Inflammatory macrophage treated with lipopolysaccharide for 1 hour (primary cell): Measurements from ENCODE around the gene XPO1.
"Not testable (repeated sequence)": the region's sequence is repeated elsewhere in the genome, so short reads cannot be mapped to it uniquely, and the experiment has no call there.

Experiments used
- DNase-seq, 2 donors: peaks; one replicate each; pipeline ENCODE4 v3.0.0-alpha.2; 2020 to 2022

XPO1 gene, protein sequence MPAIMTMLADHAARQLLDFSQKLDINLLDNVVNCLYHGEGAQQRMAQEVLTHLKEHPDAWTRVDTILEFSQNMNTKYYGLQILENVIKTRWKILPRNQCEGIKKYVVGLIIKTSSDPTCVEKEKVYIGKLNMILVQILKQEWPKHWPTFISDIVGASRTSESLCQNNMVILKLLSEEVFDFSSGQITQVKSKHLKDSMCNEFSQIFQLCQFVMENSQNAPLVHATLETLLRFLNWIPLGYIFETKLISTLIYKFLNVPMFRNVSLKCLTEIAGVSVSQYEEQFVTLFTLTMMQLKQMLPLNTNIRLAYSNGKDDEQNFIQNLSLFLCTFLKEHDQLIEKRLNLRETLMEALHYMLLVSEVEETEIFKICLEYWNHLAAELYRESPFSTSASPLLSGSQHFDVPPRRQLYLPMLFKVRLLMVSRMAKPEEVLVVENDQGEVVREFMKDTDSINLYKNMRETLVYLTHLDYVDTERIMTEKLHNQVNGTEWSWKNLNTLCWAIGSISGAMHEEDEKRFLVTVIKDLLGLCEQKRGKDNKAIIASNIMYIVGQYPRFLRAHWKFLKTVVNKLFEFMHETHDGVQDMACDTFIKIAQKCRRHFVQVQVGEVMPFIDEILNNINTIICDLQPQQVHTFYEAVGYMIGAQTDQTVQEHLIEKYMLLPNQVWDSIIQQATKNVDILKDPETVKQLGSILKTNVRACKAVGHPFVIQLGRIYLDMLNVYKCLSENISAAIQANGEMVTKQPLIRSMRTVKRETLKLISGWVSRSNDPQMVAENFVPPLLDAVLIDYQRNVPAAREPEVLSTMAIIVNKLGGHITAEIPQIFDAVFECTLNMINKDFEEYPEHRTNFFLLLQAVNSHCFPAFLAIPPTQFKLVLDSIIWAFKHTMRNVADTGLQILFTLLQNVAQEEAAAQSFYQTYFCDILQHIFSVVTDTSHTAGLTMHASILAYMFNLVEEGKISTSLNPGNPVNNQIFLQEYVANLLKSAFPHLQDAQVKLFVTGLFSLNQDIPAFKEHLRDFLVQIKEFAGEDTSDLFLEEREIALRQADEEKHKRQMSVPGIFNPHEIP (N-terminal part only)

DNA sequence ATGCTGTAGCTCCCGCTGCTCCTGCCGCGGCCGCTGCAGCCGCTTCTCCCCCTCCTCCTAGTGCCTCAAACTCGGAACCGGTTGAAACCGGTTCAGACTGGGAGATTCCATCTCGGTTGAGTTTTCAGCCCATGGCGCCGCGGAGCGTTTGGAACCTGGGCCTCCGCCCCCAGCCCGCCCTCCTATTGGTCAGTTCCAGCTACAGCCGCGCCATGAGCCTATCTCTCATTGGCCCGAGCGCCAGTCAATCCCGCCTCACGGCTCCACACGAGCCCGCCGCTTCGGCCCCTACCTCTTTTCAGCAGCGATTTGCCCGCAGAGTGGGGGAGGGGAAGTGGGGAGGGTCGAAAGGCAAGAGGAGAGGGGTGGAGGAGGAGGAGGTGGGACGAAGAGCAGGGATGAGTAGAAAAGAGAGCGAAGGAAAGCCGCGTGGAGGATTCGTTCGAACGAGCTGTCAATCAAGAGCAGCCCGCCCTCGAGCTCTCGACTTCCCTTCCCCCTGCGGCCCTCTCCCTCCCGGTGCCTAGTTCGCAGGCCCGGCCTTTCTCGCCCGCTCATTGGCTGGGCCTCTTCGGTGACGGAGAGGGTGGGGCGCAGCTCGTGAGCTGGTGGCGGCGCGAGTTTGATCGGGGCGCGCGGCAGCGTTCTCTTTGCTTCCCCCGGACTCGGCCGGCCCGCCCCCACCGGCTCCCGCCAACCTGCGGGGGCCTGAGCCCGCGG is at the start of gene XPO1:
XPO1 (minus strand) TSS at position 157 of the 720 bp plus-strand sequence. CDS start 4,459 bp downstream, outside the sequence.
- peak; percentile 98 for DNase-seq

DNA sequence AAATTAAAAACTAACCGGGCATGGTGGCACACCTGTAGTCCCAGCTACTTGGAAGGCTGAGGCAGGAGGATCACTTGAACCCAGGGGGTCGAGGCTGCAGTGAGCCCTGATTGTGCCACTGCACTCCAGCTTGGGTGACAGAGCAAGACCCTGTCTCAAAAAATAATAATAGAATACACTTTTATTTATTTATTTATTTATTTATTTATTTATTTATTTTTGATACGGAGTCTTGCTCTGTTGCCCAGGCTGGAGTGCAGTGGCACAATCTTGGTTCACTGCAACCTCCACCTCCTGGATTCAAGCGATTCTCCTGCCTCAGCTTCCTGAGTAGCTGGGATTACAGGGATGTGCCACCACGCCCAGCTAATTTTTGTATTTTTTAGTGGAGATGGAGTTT is 48.8 kb upstream of the XPO1 start:
- not testable (repeated sequence) for DNase-seq

DNA sequence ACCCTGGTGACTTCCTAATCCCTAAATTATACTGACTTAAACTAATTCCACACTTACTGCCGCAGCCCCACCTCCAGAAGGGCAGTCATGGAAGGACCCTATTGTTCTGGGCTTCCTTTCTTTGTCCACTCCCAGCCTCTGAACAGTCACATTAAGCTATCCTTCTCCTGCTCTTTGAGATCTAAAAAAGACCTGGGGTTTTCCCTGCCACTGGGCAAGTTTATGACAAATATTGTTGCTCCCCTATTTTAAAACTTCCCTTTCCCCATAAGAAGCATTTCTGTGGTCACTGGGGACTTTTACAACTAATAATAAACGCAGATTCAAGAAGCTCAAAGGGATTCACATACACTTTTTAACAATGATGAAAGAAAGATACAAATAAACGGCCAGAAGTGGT is 47.2 kb upstream of the XPO1 start:
- peak; percentile 54 to 86 for DNase-seq

DNA sequence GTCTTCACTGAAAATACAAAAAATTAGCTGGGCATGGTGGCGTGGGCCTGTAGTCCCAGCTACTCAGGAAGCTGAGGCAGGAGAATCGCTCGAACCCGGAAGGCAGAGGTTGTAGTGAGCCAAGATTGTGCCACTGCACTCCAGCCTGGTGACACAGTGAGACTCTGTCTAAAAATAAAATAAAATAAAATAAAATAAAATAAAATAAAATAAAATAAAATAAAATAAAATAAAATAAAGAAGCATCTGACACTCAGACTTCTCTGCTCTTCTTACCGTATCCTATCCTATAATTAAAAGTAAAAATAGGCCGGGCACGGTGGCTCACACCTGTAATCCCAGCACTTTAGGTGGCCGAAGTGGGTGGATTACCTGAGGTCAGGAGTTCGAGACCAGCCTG is 46.2 kb upstream of the XPO1 start:
- not testable (repeated sequence) for DNase-seq

DNA sequence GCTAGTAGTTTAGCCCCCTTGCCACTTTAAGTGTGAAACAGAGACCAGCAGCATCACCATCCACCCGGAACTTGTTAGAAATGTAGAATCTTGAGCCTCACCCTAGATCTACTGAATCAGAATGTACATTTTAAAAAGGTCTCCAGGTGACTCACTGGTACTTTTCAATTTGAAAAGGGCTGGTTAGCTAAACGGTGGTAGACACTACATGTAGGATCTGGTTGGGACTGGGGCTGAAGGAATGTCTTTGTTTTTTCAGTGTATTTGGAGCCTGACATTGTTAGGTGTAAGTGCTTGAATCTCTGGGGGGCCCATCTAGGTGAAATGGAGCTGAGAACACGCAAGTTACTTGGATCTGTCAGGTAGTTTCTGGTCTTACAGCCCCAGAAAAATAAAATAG is 44.0 kb upstream of the XPO1 start:
- no peak for DNase-seq

DNA sequence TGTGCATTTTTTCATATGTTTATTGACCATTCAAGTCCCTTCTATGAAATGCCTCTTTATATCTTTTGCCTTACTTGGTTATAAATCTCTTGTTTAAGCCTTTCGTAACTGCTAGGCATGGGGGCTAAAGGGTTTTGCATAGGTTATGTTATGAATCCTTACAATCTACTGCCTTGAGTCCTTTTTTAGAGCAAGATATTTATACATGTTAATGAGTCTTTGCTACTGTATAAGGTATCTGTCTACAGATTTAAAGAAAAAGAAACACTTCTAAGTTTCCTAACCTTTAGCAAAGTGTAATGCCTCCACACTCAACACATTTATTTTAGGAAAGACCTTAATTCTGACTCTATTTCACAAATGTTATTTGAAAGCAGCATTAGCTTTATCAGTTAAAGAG is 43.6 kb upstream of the XPO1 start:
- DNase-seq, result no peak

DNA sequence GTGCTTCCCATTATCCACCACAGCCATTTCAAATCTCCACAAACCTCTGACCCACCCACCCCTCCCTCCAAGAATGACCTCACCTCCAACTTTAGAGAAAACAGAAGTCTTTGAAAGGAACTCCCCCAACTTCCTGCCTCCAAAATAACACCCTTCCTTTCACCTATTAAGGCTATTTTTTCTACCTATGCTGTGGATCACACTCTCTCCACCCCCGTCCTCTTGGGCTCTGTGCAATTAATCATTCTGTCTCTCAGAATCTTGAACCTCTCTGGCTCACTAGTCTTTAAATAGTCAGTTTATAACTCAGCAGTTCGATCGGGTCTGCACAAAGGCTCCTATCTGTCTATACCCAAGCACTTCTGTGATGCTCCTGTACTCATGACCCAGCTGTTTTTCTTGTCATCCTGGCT is 37.3 kb upstream of the XPO1 start:
- DNase-seq, result peak; percentile 19 to 23

DNA sequence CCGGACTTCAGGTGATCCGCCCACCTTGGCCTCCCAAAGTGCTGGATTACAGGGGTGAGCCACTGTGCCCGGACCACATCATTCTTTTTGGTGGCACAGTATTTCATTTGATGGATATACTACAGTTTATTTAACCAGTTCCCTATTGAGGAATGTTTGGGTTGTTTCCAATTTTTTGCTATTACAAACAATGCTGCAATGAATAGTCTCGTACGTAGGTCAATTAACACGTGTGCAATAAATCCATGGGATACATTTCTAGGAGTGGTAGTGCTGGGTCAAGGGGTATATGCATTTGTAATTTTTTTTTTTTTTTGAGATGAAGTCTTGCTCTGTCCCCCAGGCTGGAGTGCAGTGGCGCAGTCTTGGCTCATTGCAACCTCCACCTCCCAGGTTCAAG is 28.4 kb upstream of the XPO1 start:
- DNase-seq, result no peak

DNA sequence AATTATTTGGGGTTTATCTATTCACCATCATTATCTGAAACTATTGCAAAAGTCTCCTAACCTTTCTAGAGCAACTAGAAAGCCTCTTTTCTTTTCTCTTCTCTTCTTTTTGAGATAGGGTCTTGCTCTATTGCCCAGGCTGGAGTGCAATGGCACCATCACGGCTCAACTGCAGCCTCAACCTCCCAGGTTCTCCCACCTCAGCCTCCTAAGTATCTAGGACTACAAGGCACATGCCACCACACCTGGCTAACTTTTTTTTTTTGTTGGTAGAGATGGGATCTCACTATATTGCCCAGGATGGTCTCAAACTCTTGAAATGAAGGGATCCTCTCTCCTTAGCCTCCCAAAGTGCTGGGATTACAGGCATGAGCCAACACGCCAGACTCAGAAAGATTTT is 24.5 kb upstream of the XPO1 start:
- no peak for DNase-seq

DNA sequence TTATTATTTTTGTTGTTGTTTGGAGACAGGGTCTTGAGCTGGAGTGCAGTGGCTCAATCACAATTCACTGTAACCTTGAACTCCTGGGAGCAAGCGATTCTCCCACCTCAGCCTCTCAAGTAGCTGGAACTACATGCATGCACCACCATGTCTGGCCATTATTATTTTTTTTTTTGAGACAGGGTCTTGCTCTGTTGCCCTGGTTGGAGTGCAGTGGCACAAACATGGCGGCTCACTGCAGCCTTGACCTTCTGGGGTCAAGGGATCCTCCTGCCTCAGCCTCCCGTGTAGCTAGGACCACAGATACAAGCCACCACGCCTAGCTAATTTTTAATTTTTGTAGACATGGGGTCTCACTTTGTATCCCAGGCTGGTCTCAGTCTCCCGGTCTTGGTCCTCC is 20.0 kb upstream of the XPO1 start:
- DNase-seq, result no peak

DNA sequence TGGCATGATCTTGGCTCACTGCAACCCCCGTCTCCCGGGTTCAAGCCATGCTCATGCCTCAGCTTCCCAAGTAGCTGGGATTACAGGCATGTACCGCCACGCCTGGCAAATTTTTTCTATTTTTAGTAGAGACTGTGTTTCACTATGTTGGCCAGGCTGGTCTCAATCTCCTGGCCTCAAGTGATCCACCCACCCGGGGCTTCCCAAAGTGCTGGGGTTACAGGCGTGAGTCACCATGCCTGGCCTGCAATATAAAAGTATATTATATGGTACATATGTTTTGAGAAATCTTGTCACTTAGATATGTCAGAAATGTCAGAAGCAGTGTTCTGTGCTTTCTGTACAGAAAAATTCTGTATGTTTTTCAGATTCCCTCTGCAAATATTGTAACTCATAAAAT is 19.2 kb upstream of the XPO1 start:
- peak; percentile 11 to 47 for DNase-seq

DNA sequence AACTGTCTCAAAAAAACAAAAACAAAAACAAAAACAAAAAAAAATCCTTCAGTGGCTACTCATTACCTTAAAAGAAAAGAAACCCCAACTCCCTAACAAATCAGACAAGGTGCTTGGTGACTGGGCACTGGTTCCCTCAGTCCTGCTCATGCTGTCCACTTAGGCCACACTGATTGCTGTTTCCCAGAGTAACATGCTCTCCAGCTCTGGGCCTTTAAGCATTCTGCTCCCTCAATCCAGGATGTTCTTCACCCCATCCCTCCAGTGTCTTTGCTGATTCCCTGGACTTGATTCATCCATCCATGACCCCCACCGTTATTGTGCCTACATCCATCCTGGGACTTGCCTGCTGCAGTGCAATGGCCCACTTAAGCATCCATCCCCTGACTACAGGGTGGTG is 16.4 kb upstream of the XPO1 start:
- DNase-seq, result no peak

DNA sequence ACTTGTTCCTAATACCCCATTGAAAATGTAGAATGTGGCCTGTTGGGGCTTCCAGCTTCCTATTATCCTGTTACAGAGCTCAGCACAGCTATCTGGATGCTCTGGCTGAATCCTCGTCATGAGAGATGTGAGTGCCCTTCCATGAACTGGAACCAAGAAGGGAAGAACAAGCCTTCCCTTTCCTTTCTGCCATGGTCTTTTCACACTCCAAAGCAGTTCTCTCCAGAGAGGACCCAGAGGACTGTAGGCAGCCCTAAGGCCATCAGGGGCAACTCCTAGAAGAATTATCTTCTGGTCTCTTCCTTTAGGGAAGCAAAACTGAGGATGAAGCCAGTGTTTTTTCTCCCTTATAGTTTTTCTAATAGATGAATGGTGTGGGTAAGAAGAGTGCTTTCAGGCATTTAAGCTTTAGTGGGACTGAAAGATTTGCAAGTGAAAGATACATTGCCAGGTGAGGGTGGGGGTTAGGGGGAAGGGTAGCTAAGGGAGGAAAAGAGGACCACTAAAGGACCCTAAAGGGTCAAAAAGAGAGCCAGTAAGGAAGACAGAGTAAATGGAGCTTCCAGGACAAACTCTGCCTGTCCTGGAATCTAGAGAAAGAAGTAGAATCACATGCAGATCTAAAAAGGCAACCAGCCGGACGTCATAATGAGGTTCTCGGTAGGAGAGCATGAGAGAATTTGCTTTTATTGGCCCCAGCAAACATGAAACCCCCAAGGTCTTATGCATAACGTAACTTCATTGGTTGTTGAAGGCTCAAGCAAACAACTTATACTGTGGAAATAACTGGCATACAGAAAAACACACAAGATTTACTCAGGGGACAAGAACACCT is 12.4 kb upstream of the XPO1 start:
- DNase-seq, result no peak

DNA sequence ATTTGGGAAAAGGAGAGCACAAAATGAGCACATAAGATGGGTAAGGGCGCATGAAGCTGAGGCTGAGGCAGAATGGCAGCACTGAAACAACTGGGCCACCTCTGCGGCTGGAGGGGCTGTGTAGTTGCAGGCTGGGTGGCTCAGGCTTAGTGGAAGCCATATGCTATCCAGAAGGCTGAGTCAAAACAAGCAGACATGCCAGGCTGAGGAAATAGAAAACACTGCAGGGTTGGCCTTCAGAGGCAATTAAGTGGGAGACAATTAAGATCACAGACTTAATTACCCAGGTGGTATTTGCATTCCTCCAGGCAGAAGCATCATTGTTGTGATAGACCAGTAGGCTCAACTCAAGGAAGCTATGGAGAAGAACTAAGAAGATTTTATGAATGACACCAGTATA is 11.4 kb upstream of the XPO1 start:
- no peak for DNase-seq

DNA sequence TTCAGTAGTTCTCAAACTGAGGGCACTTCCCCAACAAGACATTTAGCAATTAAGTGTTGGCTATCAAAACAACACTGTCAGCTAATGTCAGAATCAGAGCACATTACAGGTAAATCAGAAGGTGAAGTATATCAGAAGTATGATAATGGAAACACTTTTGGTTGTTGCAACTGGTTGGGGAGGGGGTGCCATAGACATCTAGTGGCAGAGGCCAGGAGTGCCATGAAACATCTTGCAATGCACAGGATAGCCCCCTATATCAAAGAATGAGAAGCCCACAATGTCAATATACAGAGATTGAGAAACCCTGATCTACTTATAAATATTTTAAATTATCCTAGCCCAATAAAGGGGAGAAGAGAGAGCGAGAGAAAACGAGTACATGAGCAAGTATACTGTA is 4.9 kb upstream of the XPO1 start:
- no peak for DNase-seq

DNA sequence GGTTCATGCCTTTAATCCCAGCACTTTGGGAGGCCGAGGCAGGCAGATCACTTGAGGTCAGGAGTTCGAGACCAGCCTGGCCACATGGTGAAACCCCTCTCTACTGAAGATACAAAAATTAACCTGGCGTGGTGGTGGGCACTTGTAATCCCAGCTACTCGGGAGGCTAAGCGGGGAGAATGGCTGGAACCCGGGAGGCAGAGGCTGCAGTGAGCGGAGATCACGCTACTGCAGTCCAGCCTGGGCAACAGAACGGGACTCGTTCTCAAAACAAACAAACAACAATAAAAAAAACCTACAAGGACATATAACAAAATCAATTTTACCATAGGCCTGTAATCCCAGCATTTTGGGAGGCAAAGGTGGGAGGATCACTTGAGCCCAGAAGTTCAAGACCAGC is 2.0 kb upstream of the XPO1 start:
- not testable (repeated sequence) for DNase-seq

DNA sequence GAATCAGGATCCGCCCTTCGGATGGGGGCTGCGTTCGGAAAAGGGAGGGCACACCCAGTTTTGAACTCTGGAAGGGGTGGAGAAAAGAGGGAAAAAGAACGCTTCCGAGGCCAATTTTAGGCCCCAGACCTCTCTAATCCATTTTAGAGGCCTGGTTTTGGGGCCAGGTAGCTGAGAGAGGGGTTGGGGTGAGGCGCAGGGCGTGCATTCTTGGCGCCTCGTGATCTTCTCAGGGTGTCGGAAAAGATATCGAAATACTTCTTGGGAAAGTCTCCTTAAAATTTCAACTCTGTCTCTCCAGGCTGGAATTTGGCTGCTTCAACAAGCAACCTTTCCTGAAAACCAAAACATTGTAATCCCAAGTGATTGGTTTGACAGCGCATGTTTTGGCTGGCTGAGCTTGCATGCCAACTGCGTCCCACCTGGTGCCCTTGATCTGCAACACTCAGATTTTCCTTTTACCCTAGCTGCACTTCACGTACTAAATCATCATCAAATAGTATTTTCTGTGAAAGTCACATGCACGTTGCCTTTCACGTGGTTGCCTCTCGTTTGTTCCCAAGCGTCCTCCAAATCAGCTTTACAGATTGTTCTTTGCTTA is 864 bp upstream of the XPO1 start:
- peak; percentile 2 to 10 for DNase-seq

DNA sequence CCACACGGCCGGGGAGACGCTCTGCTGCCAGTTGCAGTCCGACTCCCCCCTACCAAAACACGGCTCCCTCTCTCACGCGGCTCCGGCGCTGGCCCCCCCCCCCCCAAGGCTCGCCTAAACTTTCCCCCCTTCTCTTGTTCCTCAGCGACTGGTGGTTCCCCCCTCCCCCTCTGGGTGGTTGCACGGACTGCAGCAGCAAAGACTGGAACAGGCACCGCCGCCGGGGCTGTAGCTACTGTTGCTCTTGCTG is 281 bp downstream of the XPO1 start:
- no peak for DNase-seq

DNA sequence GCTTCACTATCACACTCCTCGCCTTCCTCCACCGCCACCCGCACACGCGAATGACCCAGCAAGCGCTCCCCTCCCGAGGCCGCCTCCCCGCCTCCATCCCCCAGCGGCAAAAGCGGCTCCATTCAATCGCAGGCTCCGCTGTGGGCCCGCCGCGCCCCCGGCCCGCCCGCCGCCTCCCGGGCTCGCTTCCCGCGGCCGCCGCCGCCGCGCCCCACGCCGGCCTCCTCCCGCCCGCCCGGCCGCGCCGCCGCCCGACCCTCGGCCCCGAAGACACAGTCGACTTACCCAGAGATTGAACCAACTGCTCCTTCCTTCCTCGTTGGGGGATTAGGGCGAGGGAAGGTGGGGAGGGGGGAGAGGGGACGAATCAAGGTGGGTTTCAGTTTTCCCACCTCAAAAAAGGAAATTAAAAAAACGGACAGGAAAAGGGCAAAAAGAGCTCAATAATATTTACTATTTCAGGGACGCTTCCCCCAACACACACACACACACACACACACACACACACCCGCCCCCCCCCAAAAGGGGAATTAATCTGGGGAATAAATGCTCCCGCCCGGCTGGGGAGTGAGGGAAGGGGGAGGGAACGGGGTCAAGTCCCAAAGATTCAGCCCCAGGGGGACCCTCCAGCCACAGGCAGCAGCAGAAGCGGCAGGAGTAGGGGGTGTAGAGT is 743 bp downstream of the XPO1 start:
- DNase-seq, result peak; percentile 25 to 26

DNA sequence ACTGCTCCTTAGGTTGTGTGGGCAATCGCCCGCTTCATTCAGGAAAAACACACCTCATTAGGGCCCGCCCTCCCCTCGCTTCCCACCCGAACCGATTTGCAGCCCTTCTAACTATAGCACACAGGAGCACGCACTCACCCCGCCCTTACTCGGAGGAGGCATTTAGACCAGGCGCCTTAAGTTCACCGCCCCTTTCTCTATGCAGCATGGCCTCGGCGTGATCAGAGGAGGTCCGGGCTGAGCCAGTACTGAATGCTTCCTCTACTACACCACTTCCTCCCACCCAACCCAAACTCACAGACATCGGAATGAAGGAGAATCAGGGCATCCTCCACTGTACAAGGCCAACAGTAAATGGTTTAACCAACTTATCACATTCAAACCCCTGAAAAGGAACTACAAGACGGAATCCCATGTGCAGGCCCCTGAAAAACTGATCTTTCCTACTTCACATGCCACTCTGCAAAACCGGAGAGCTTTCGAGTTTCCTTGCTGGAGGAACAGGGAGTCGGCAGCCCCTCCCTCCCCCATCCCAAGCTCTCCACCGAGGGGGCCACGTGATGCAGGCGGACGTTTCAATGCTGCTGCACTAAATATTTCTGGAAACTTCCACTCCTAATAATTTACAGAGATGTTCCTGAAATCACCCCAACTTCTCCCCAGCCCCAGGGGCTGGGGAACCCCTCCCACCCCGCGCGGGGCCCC is 1.4 kb downstream of the XPO1 start:
- peak; percentile 86 to 88 for DNase-seq

DNA sequence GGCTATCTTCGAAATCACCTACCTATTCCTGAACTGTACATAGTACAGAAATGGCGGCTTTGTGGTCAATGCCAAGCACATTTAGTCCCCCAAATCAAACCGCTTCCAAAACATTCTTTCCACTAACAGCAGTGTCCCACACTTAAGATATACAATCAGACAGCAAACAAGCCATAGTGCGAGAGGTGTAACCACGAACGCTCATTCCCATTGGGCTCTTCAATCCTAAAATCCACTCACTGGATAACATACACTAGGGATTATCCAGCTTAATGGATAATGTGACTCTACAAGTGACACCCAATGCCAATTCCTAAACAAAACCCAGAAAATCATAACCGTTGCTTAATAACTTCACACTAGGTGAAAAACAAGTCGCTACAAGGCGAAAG is 2.0 kb downstream of the XPO1 start:
- peak; percentile 1 to 3 for DNase-seq
